NCI-H2029 (cell line): ENCODE measurements around the gene FHL1.
"Not testable (repeated sequence)": the region's sequence is repeated elsewhere in the genome, so short reads cannot be mapped to it uniquely, and the experiment has no call there.

ENCODE experiments used
- DNase-seq: peaks from one replicate; lab custom pipeline; 2025; lab: John Stamatoyannopoulos, UW

FHL1 gene

DNA sequence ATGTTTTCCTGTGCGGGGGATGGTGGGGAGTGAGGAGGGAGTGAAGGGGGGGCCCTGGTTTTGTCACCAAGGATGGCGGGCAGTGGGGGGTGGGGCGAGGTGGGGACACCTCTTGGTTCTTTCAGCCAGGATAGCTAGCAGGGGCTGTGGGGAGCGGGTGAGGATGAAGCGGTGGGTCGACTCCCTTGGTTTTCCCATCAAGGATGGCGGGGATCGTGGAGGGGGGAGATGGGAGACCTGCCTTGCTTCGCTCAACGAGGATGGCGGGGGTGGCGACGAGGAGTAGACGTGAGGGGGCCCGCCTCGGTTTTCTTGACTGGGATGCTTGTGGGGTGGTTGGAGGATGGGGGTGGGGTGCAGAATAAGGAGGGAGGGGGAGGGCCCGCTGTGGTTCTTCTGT is 643 bp downstream of the FHL1 start:
- no peak for DNase-seq

DNA sequence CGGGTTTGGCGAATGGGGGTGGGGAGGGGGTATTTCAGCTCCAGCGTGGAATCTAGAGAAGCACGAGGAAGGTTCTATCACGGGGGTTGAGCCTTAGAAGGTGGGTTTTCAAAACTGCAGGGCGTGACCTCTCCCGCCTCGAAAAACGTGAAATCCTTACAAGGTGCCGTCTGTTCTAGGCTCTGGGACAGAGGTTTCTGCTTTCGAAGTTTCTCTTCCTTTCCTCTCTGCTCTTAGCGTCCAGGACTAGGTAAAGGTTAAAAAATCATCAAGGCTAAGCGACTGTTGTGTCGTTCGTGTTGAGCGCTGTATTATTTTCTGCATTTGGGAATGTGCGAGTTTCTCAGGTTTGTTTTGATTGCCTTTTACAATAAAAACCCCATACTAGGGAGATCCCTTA is 1.1 kb downstream of the FHL1 start:
- no peak for DNase-seq

DNA sequence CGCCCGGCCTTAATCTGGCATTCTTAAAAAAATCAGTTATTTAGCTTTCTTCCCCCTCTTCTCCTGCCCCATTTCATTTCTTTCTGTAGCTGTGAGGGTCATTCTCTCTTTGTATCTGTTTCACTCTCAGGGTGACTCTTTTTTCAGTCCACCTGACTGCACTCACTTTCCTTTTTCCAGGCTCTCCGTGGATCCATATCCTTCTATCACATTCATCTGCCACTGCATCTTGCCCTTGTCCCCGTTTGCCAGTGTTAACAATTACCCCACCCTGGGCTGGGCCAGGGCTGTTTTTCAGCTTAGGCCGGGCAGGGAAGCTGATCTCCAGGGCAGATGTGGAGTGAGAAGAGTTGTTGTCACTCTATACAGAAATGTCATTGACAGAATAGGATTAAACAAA is 7.7 kb downstream of the FHL1 start:
- DNase-seq: no peak

DNA sequence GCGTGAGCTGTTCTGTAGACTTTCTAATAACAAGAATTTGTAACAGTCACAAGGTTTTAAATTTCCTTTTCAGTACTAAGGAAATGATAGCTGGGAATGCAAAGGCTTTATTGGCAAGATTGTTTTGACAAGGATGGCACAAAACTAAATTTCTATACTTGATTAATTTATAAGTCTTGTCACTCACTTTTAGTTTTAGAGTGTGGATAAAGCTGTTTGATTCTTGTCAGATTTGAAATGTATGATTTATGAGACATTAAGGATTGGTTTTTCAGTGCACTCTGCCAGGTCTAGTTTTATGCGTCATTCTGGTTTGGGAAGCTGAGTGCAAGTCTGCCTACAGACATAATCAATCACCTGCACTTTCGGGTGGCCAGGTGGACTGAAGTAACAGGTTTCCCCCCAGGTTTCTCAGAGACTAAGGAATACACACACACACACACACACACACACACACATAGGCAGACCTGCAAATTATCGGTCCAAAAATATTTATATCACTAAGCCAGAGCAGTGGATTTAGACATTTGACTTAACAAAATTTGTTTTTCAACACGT is 9.3 kb downstream of the FHL1 start:
- DNase-seq: no peak

DNA sequence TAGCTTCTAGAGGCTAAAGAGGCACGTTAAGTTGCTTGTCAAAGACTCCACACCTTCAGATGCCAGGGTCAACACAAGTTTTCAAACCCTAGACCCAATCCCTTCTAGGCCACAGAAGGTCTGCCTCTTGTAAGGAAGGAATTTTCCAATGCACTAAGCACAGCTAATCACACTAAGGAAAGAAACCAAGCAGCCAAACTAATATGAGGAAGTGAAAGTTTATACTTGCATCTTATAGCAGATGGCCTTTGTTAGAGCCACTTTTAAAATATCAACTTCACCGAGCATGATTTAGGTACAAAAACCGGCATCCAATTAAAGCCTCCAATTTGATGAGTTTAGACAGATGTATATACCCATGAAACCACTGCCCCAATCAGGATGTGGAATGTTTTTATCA is 9.9 kb downstream of the FHL1 start:
- no peak for DNase-seq

DNA sequence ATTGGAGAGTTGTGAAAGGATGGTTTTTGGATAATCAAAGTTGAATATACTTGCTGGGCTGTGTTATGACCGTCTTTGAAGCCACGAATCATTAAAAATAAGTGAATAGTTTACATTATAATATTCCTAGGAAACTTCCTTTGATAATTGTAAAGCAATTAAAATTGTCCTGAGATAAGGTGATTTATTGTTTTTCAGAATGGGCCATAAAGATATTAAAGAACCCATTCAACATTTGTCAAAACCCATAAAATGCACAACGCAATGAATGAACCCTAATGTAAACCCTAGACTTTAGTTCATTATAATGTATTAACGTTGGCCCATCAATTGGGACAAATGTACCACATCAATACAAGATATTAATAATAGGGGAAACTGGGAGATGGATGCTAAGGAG is 11.4 kb downstream of the FHL1 start:
- no peak for DNase-seq

DNA sequence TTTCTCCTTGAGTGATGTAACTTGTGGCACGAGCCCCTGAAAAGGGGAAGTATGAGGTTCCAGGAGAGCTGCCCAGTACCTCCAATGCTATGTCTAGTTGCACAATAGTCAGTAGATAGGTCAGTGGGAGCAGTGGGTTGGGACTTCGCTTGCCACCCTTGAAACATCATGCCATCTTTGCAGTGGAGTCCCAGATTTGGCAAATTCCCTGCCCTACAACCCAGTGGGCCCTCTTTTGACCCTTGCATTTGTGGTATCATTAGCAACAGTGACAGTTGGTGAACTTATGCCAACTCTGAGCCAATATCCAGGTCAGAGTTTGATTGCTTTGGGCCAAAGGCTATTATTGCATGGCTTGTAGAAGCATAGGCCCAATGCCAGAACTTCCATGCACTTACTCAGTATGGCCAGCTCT is 12.3 kb downstream of the FHL1 start:
- DNase-seq: no peak

DNA sequence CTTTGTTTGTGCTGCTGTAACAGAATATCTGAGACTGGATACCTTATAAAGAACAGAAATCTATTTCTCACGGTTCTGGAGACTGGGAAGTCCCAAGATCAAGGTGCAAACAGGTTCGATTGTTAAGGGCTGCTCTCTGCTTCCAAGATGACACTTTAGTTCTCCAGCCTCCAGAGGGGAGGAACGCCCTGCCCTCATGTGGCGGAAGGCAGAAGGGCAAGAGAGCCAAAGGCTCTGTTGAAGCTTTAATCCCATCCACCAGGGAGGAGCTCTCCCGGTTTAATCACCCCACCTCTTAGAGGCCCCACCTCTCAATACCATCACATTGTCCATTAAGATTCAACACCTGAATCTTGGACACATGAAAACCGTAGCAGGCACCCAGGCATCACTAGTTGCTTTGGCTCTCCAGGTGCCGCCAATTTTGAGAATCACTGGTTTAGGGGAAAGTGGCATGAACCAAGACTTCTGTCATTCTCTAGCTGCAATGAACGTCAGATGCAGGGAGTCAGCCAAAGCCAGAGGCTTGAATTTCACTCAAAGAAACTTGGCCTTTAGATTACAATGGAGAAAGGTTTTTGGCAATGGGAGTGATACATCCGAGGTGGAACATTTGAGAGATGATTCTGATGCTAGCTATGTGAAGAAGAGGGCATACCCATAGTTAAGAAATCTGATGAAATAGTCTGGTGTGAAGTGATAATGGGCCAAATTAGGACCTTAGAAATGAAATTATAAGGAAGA is 15.7 kb downstream of the FHL1 start:
- no peak for DNase-seq

DNA sequence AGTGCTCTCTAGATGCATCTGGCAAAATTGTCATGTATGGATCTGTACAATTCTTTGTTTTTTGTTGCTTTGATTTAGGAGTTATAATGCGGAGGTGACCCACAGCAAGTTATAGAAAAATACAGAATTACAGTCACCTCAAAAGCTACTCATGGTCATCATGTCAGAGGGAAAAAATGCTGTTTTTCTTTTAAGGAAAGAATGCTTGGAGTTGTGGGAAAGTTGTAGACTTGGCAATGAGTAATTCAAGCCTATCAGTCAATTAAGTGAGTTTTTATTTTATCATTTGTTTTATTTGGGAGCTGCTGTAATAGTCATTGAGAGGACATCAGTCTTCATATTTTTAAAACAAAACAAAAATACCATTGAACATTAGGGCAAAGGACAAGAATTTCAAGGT is 16.4 kb downstream of the FHL1 start:
- no peak for DNase-seq

DNA sequence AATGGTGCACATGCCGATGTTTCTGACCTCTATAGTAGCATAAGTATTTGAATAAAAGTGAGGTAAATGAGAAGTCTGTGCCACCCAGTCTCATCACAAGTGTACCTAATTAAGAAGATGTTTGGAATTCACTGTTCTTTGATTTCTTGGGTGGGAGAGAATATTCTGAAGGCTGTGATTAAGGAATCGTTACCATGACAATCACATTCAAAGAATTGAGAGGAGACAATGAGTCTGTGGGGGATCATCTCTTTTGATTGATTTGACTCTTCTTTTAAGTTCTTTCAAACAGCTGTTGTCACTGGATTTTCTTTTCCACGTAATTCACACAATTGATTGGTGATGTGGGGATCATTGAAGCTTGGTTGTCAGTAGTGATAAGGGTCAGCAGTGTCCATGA is 18.1 kb downstream of the FHL1 start:
- no peak for DNase-seq

DNA sequence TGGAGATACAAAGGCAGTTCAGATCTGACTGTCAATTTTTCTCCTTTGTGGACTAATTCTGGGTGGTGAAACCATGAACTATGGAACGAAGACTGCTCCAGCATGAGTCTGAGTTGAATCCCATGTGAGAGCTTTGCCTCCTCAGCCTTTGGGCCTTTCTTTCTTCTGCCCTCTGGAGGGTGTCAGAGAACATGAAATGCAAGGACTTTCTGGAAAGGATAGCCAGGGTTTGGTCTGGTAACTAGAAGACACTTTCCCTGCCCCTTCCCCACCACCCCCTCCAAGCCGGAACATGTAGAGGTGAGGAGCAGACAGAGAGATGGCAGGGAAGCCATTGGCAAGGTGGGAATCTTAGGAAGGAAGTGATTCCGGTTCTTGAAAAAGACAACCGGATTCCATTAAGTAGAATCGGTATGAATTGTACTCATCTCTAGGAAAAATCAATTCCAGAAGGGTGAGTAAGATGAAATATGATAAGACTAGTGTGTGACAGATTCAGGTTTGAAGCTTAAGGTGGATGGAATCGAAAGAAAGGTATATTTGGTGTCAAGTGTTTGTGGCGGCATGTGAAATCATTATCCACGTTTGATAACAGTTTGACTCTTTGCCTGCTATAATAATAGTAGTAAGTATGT is 19.0 kb downstream of the FHL1 start:
- DNase-seq: no peak

DNA sequence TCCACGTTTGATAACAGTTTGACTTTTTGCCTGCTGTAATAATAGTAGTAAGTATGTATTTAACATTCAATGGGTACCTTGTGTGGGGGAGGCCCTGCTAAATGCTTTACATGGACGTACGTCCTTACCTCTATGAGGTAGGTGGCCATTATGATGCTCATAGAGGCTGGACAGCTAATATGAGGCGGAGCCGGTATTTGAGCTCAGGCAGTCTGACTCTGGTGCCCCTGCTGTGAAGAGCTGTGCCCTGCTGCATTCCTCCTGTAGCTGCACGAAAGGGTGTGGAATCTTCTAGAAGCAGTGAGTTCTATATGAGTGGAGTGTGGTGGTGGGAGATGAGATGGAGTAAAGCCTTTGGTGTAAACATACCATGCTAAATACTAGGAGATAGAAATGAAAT is 20.7 kb downstream of the FHL1 start:
- DNase-seq: not testable (repeated sequence)

DNA sequence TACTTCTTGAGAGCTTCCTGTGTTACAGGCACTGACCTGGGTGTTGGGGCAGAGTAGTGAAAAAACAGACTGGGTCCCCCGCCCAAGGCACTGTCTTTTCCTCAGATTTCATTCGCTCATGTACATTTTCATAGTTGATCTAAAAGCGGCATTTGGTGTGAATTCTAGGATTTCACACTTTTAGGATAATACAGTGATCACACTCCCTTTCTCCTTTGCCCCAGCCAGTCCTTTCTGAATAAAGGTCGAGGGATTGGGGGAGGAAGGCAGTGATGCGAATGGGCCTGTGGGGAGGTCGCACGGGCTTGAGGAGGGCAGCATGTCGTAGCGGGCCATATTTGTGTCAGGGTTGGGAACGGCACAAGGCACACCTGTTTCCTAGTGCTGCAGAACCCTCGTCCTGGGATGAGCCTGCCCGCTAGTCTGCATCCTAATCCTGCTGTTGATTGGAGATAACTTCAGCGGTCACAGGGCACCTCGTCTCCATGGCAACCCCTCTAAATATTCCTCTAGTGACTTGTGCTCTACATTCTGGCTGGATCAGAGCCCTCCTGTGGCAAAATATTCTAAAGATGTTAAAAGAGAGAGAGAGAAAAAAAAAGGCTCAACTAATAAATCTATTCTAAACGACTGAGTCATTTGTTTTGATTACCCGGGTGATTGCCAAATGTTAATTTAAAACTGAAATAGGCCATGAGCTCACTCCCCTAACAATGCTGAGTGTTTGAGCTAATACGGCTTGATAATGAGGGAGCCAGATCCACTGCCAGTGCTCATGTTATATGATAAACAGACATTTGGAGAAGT is 21.8 kb downstream of the FHL1 start:
- no peak for DNase-seq

DNA sequence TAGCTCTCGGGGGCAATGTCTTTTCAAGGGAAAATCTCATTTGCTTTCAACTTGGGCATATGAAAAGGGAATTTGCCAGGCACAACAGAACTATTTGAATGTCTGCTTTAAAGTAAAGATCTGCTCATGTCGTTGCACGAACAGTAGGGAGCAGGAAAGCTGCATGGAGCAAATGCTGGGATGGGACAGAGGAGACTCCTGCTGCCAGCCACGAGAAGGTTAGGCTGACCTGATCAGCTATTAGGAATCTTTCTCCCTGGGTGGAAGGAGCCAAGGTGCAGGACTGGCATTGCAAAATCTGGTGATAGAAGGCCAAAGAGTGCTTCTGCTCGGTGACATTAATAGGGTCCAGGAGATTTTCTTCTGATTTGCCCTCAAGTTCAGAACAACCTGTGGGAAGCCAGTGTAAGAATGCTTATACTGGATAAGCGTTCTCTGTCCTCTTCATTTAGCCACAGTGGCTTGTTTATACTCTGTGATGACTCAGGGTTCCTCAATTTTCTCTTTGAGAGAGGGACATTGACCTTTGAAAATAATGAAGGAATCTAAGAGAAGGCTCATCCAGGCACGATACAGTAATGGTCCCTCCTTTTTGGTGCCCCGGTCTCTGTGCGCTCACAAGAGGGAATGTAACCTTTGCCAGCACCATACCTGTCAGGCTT is 22.9 kb downstream of the FHL1 start:
- no peak for DNase-seq

DNA sequence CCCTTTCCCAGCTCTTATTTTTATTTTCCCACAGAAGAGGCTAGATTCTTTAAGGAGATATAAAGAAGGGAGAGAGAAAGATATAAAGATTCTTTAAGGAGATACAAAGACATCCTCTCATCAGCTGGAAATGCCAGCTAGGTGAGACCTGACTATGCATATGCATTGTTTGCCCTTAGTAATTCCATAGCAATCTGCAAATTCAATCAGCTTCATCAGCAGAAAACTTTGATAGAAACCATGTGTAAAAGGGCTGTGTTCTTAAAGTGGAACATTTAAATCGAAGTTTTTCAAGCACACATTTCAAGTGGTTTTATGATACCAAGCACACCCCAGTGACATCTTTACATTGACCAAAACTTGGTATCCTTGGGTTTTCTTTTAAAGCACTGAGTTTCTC is 24.1 kb downstream of the FHL1 start:
- no peak for DNase-seq

DNA sequence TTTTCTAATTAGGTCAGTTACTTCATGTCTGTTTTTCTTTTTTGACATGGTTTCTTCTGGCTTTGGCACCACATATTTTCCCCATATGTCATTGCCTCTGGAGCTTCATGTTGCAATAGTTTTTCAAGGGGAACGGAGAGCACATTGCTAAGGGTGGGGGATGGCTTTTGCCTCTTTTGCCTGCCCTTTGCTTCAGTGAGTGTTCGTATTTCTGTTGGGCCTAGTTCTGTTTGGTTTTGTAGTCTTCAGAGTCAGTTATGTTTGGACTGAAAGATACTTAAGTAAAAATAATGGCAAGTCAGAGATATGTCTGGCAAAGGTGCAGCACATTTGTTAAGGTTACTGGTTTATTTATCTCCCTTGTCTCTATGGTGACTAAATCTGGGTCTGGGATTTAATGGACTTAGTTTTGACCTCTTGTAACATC is 29.1 kb downstream of the FHL1 start:
- no peak for DNase-seq

DNA sequence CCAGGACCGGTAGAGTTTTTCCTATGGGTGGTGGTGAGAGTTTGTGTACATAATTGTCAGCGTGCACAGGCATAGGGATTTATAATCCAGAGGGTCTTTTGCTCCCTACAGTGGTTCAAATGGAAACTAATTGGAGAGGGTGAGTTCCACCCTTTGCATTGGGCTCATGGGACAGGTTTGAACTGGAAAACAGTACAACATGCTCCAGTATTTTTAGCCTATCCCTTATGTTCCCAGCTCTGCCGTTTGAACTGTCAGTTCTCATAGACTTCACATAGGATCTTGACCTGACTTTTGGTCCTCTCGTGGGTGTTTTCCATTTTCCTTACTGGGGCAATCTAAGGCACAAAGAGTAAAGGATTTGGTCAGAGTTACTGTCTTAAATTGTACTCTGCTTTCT is 31.8 kb downstream of the FHL1 start:
- no peak for DNase-seq

DNA sequence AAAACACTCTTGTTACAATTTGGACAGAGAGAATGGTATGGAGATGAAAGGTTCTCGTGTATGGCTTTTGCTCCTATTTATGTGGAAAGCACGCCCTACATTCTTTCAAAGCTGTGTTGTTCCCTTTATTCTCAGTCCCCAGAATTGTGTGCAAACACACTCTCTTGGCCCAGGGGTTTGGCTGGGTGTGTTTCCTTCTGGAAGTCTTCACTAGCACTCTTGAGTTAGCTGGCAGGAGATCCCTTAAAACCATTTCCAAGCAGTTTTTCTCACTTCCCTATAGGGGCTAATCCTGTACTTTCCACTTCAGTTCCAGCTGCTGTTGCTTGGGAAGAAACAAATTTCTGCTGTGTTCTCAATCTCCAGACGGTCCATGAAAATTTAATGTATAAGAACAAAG is 35.1 kb downstream of the FHL1 start:
- DNase-seq: no peak

DNA sequence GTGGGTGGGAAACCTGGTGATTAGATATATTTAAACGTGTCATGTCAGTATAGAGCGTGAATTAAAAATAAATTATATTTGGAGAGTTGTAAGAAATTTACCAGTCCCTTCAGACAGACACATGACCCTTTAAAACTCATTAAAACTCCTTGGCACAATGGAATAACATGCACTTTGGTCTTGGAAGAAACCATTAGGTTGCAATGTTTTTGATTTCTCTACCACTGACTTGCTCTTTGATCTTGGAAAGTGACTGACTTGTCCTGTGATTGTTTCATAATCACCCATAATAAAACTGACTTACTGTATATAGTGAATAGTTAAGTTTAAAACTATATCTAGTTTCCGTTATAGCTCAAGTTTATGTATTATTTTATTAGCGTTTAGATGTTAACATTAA is 35.8 kb downstream of the FHL1 start:
- DNase-seq: no peak

DNA sequence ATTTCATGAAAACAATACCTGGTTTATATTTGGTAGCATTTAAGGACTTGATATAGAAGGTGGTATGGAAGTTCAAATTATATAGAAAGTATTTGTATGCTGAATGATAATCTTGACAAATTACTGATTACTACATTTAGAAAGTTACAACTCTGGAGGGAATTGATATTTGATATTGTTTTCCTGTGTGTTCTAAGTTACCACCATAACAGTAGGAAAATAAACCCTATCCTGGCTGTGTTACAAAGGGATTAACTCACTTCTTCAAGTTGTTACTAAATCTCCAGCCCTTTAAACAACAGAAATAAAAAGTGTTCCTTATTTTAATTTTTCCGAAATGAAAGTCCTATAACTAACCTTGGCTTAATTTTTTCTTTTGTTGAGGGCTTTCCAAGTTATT is 36.6 kb downstream of the FHL1 start:
- no peak for DNase-seq

DNA sequence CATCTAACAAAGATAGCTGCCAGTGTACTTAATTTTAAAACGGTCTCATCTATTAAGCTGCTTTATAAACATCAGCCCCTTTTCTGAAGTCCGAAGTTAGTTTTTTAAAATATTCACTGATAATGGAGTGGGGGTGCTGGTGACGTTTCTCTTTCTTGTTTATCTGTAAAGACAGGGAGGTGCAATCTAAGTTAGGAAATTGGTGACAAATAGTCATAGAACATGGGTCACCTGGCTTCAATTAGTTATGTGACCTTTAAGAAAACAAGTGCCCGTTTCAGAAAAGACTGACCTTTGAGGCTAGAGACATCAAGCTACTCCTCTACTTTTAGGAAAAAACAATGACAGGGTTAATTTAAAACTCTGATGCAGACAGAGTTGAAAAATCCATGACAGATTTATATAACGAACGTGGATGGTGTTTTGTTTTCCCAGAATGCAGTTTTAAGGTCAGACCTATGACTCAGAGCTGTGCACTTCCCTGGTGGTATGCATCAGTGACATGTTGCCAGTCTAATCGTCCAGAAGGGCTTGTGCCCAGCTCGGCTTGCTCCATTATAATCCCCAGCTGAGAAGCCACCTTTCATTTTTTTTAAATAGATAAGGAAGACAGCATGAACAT is 38.2 kb downstream of the FHL1 start:
- no peak for DNase-seq

DNA sequence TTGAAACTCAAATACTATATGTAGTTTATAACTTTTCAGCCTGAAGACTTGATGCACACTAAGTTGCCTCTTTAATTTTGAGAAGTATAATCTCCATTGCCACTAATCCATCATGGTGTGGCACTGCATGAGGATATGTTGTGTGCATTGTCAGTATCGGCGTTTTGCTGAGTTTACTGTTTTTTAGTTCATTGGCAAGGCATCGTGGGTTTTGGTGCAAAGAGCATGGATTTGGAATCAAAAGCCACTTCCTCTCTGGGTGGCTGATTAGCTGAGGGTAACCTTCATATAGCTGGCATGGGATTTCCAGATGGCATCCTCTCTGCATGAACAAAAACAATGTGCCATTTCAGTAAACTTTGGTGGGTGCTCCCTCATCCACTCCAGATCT is 38.7 kb downstream of the FHL1 start:
- no peak for DNase-seq
